B cell (primary cell): ENCODE data around the gene PC. TPM values are rescaled to one million over a fixed set of nuclear protein-coding genes. Genes with fewer than 3 reads are reported as not detected.

Source experiments
- ATAC-seq: fragments of 200-7000 bp; cut with Tn5 transposase; one replicate; pipeline ENCODE4 v1.10.0; 2021; ENCODE audit warnings: low read depth, mild to moderate bottlenecking, moderate number of reproducible peaks, moderate library complexity
- CTCF ChIA-PET: fragments of 350-600 bp; sonication (Branson Sonifier 250); formaldehyde crosslinking; loops from one replicate; lab custom pipeline; 2021; ENCODE audit warnings: antibody characterized with exemption, inconsistent platforms; lab: Charles Lee
- POLR2A ChIA-PET: fragments of 350-600 bp; sonication (Branson Sonifier 250); formaldehyde crosslinking; loops from one replicate; lab custom pipeline; 2021; ENCODE audit warnings: antibody characterized with exemption; lab: Charles Lee
- DNase-seq: peaks from one replicate; pipeline ENCODE4 v3.0.0; 2013
- H2AFZ ChIP-seq: 2 replicates; pipeline ENCODE4 v1.6.1; 2012; ENCODE audit warnings: mild to moderate bottlenecking, low read depth, low read length; ENCODE audit not compliant: insufficient read depth, poor library complexity, severe bottlenecking
- H3K27ac ChIP-seq, 2 donors: 1 replicate in 1 of 2; 2 replicates in 1 of 2; pipeline ENCODE4 v1.5.1; 2012 to 2013; ENCODE audit warnings: low read length in 2 of 2, mild to moderate bottlenecking in 2 of 2, moderate library complexity in 1 of 2
- H3K27me3 ChIP-seq, 4 experiments: fragments of 200-600 bp in 1 of 4; sonication (generic) in 1 of 4; replicated peaks in 1 of 4; 1 replicate in 2 of 4; 2 replicates in 2 of 4; pipeline versions ENCODE4 v1.6.1 to v1.7.0; 2013 to 2016; ENCODE audit warnings: low read length in 3 of 4, mild to moderate bottlenecking in 2 of 4, mixed read lengths in 1 of 4, moderate library complexity in 1 of 4; ENCODE audit not compliant: insufficient read depth in 4 of 4, control insufficient read depth in 3 of 4; ENCODE audit errors: control extremely low read depth in 1 of 4
- H3K36me3 ChIP-seq, 2 experiments: replicated peaks in 1 of 2; 1 replicate in 1 of 2; 2 replicates in 1 of 2; pipeline versions ENCODE4 v1.6.1 to v1.7.1; 2013; ENCODE audit warnings: low read length in 1 of 2; ENCODE audit not compliant: insufficient read depth in 2 of 2, control insufficient read depth in 1 of 2; ENCODE audit errors: control extremely low read depth in 1 of 2, extremely low read depth in 1 of 2
- H3K4me1 ChIP-seq, 2 donors: fragments of 200-600 bp in 1 of 2; sonication (generic) in 1 of 2; 1 replicate in 1 of 2; 2 replicates in 1 of 2; pipeline versions ENCODE4 v1.5.1 to v1.6.1; 2013 to 2017; ENCODE audit warnings: low read length in 2 of 2; ENCODE audit not compliant: control insufficient read depth in 2 of 2, insufficient read depth in 2 of 2
- H3K4me2 ChIP-seq: replicated peaks from 2 replicates; pipeline ENCODE3; 2012; ENCODE audit warnings: mild to moderate bottlenecking, low read depth, low read length; ENCODE audit not compliant: poor library complexity, severe bottlenecking
- H3K4me3 ChIP-seq, 5 experiments: fragments of 200-600 bp in 1 of 5; sonication (generic) in 1 of 5; 1 replicate in 3 of 5; 2 replicates in 2 of 5; pipeline versions ENCODE4 v1.5.1 to v1.7.0; 2011 to 2016; ENCODE audit warnings: low read length in 4 of 5, mild to moderate bottlenecking in 4 of 5, low read depth in 2 of 5, control low read depth in 1 of 5, moderate library complexity in 1 of 5; ENCODE audit not compliant: insufficient read depth in 1 of 5; ENCODE audit errors: control extremely low read depth in 1 of 5, extremely low read depth in 1 of 5
- H3K79me2 ChIP-seq: fragments of 200-600 bp; sonication (generic); one replicate; pipeline ENCODE4 v1.6.0; 2016; ENCODE audit warnings: low read length; ENCODE audit not compliant: control insufficient read depth, insufficient read depth
- H3K9ac ChIP-seq: fragments of 200-600 bp; sonication (generic); 2 replicates; pipeline ENCODE4 v1.6.1; 2017; ENCODE audit warnings: mild to moderate bottlenecking, low read length, moderate library complexity
- H3K9me3 ChIP-seq, 3 donors: one replicate each; pipeline versions ENCODE4 v1.6.1 to v1.7.1; 2013; ENCODE audit warnings: low read length in 2 of 3; ENCODE audit not compliant: control insufficient read depth in 2 of 3, insufficient read depth in 1 of 3; ENCODE audit errors: control extremely low read depth in 1 of 3
- H4K20me1 ChIP-seq: 2 replicates; pipeline ENCODE4 v1.6.0; 2012; ENCODE audit warnings: mild to moderate bottlenecking, low read length; ENCODE audit not compliant: insufficient read depth, control insufficient read depth, poor library complexity, severe bottlenecking
- H3K27ac Mint-ChIP-seq: one replicate; pipeline ENCODE4 v1.8.0; 2021; ENCODE audit warnings: mixed read lengths
- H3K27me3 Mint-ChIP-seq: one replicate; pipeline ENCODE4 v1.8.0; 2021; ENCODE audit warnings: mixed read lengths
- H3K4me1 Mint-ChIP-seq: one replicate; pipeline ENCODE4 v1.8.0; 2021; ENCODE audit warnings: mixed read lengths
- H3K4me3 Mint-ChIP-seq: one replicate; pipeline ENCODE4 v1.8.0; 2021; ENCODE audit warnings: mixed read lengths
- H3K9me3 Mint-ChIP-seq: one replicate; pipeline ENCODE4 v1.8.0; 2022; ENCODE audit warnings: mixed read lengths; ENCODE audit not compliant: insufficient read depth
- EZH2 ChIP-seq: IDR thresholded peaks from 2 replicates; pipeline ENCODE4 v1.6.1; 2012; ENCODE audit warnings: borderline replicate concordance, low read depth, mild to moderate bottlenecking, moderate library complexity, low read length; ENCODE audit not compliant: insufficient read depth, poor library complexity, severe bottlenecking
- WGBS: methylation state at CpG from one replicate; pipeline ENCODE4 v1.1.5; 2013; ENCODE audit warnings: missing lambda C conversion rate; ENCODE audit not compliant: insufficient coverage; 5-methylcytosine and 5-hydroxymethylcytosine counted together
- intact Hi-C: fragments of 100-400 bp; cut with micrococcal nuclease; formaldehyde crosslinking; loops from one replicate; pipeline ENCODE4 v1.10.0; 2022
- polyA plus RNA-seq: library from polyadenylated mRNA; depleted of rRNA; stranded (reverse); fragments of >200 nt; gene quantifications from 2 replicates; pipeline ENCODE4 v1.2.3, GENCODE V29; 2012
- total RNA-seq, 2 donors: library from RNA; stranded (reverse); fragments of 120-200 nt in 1 of 2; gene quantifications; 1 replicate in 1 of 2; 2 replicates in 1 of 2; pipeline versions ENCODE4 v1.2.3 to v1.2.4, GENCODE V29; 2013 to 2022
- TF ChIP-seq, protein P1 (sequence below): fragments of 200-600 bp; IDR thresholded peaks from one replicate; pipeline ENCODE4 v1.8.0; 2022; ENCODE audit warnings: antibody characterized with exemption, mild to moderate bottlenecking

Gene PC
- total and polyA plus RNA-seq, 2 donors (not counting 1 experiment from before 2014, with no cell fraction given), result 1.5 to 4.4 TPM

- H3K4me3 Mint-ChIP-seq, result no peak overlapping the region
- Histone ChIP-seq H3K4me1 (peaks cover 0 to 3% of the 10 kb centered on the region in 2 donors), H3K27ac (no peak overlapping the region), H3K79me2 (no peaks in the 10 kb centered on the region), H3K36me3 (no peaks in the 10 kb centered on the region), H3K4me3 (no peak overlapping the region), H2AFZ (no peak overlapping the region), H3K4me2 (no peak overlapping the region), H3K27me3 (no peaks in the 10 kb centered on the region), H3K9ac (no peak overlapping the region), H4K20me1 (no peaks in the 10 kb centered on the region), H3K9me3 (no peaks in the 10 kb centered on the region)
- DNase-seq, result no peak
- no peaks in the 10 kb centered on the region for H3K9me3 Mint-ChIP-seq
- peaks cover 3% of the 10 kb centered on the region for H3K4me1 Mint-ChIP-seq
- ChIA-PET CTCF (interaction anchor here (0.5 to 0.7 kb wide), 2 partner anchors 98 to 440 kb away, joined by 3 read pairs; no protein-coding TSS in a partner anchor), POLR2A (no interaction called here)
- H3K27ac Mint-ChIP-seq, result no peak overlapping the region
- TF ChIP-seq EZH2, result no peak
- TF ChIP-seq, protein P1, sequence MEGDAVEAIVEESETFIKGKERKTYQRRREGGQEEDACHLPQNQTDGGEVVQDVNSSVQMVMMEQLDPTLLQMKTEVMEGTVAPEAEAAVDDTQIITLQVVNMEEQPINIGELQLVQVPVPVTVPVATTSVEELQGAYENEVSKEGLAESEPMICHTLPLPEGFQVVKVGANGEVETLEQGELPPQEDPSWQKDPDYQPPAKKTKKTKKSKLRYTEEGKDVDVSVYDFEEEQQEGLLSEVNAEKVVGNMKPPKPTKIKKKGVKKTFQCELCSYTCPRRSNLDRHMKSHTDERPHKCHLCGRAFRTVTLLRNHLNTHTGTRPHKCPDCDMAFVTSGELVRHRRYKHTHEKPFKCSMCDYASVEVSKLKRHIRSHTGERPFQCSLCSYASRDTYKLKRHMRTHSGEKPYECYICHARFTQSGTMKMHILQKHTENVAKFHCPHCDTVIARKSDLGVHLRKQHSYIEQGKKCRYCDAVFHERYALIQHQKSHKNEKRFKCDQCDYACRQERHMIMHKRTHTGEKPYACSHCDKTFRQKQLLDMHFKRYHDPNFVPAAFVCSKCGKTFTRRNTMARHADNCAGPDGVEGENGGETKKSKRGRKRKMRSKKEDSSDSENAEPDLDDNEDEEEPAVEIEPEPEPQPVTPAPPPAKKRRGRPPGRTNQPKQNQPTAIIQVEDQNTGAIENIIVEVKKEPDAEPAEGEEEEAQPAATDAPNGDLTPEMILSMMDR, result no peak
- WGBS, result 83% methylated on average over 7 of the region's 7 CpGs
- no peaks in the 10 kb centered on the region for H3K27me3 Mint-ChIP-seq
- no peak for ATAC-seq
- intact Hi-C loops, result no loop called here
Measured at GRCh38 chr11:66951927-66952337, 6.3 kb downstream of the PC start.

DNA sequence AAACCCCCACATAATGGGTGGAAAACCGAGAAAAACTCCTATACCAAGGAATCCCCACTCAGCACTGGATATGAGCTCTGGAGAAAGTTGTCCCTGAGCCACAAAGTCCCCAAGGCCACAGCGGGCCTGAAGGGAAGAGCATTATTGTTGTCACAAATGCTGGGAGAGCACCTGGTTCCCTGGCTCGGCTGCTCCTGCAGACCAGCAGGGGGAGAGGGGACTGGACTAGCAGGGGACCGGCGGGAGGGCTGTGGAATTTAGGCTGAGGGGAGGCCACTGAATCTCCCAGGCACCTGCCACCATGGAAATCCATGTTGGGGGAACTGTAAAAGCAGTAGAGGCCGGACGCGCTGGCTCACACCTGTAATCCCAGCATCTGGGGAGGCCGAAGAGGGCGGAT is 7.0 kb downstream of the PC start:
- no peaks in the 10 kb centered on the region for H4K20me1 ChIP-seq
- ChIA-PET POLR2A (no interaction called here), CTCF (no interaction called here)
- no peaks in the 10 kb centered on the region for H3K9me3 Mint-ChIP-seq
- 96% methylated on average over 7 of the region's 10 CpGs for WGBS
- H3K9ac ChIP-seq, result no peak overlapping the region
- no peaks in the 10 kb centered on the region for H3K79me2 ChIP-seq
- H3K27ac ChIP-seq, result no peak overlapping the region
- H3K4me3 Mint-ChIP-seq, result no peak overlapping the region
- no peaks in the 10 kb centered on the region for H3K9me3 ChIP-seq
- no peaks in the 10 kb centered on the region for H3K27me3 Mint-ChIP-seq
- DNase-seq, result no peak
- H2AFZ ChIP-seq, result no peak overlapping the region
- ATAC-seq, result no peak
- no peak overlapping the region for H3K4me2 ChIP-seq
- no peaks in the 10 kb centered on the region for H3K36me3 ChIP-seq
- H3K4me1 ChIP-seq, result no peaks in the 10 kb centered on the region
- no peak overlapping the region for H3K4me3 ChIP-seq
- no peak overlapping the region for H3K27ac Mint-ChIP-seq
- no peak for TF ChIP-seq EZH2
- TF ChIP-seq, protein P1, result no peak
- intact Hi-C loops, result no loop called here
- H3K4me1 Mint-ChIP-seq, result no peaks in the 10 kb centered on the region
- H3K27me3 ChIP-seq, result no peaks in the 10 kb centered on the region
